NT2/D1 (cell line): ENCODE results near the gene EPHB2.

Experiments
- DNase-seq: peaks from one replicate; pipeline ENCODE4 v3.0.0-alpha.2; 2011; ENCODE audit warnings: low read depth, low spot score
- H3K27me3 ChIP-seq: 2 replicates; pipeline ENCODE4 v1.6.0; 2011; ENCODE audit warnings: mild to moderate bottlenecking; ENCODE audit not compliant: insufficient read length, insufficient read depth
- H3K36me3 ChIP-seq: 2 replicates; pipeline ENCODE4 v1.6.1; 2011; ENCODE audit warnings: mild to moderate bottlenecking, low read length, mixed read lengths; ENCODE audit not compliant: insufficient read depth, insufficient read length
- H3K4me1 ChIP-seq: 2 replicates; pipeline ENCODE4 v1.5.1; 2011; ENCODE audit not compliant: insufficient read depth, insufficient read length
- H3K4me3 ChIP-seq: 2 replicates; pipeline ENCODE4 v1.5.1; 2011; ENCODE audit warnings: low read depth; ENCODE audit not compliant: insufficient read length
- H3K9ac ChIP-seq: 2 replicates; pipeline ENCODE4 v1.6.0; 2011; ENCODE audit warnings: low read depth; ENCODE audit not compliant: insufficient read length
- H3K9me3 ChIP-seq: 2 replicates; pipeline ENCODE4 v1.5.1; 2011; ENCODE audit warnings: mild to moderate bottlenecking, low read length; ENCODE audit not compliant: insufficient read depth
- SUZ12 ChIP-seq: IDR thresholded peaks from 2 replicates; pipeline ENCODE4 v1.6.1; 2011; ENCODE audit not compliant: insufficient read length, insufficient read depth; ENCODE audit errors: extremely low read depth
- YY1 ChIP-seq: IDR thresholded peaks from 2 replicates; pipeline ENCODE4 v1.6.1; 2011; ENCODE audit not compliant: insufficient read length, insufficient read depth
- ZNF274 ChIP-seq: IDR thresholded peaks from 2 replicates; pipeline ENCODE4 v1.6.1; 2011; ENCODE audit warnings: mild to moderate bottlenecking, low read depth, low read length

Gene EPHB2

GRCh38 chr1:22681556-22682276 lies 28.9 kb upstream of the EPHB2 start:
- no peaks in the 10 kb centered on the region for H3K27me3 ChIP-seq
- no peaks in the 10 kb centered on the region for H3K9me3 ChIP-seq
- TF ChIP-seq ZNF274 (no peak), YY1 (no peak), SUZ12 (no peak)
- no peak for DNase-seq
- H3K36me3 ChIP-seq: no peaks in the 10 kb centered on the region
- no peak overlapping the region for H3K4me3 ChIP-seq
- H3K4me1 ChIP-seq: peaks cover 9% of the 10 kb centered on the region
- no peak overlapping the region for H3K9ac ChIP-seq

GRCh38 chr1:22683547-22683946 lies 27.1 kb upstream of the EPHB2 start:
- H3K4me1 ChIP-seq: peaks cover 9% of the 10 kb centered on the region
- no peaks in the 10 kb centered on the region for H3K9me3 ChIP-seq
- TF ChIP-seq YY1 (no peak), SUZ12 (no peak), ZNF274 (no peak)
- no peak overlapping the region for H3K9ac ChIP-seq
- DNase-seq: no peak
- H3K27me3 ChIP-seq: no peaks in the 10 kb centered on the region
- H3K4me3 ChIP-seq: no peak overlapping the region
- H3K36me3 ChIP-seq: no peaks in the 10 kb centered on the region

- Histone ChIP-seq H3K27me3 (no peaks in the 10 kb centered on the region), H3K4me1 (peaks cover 5% of the 10 kb centered on the region), H3K4me3 (no peak overlapping the region), H3K36me3 (no peaks in the 10 kb centered on the region), H3K9ac (no peak overlapping the region), H3K9me3 (no peaks in the 10 kb centered on the region)
- TF ChIP-seq ZNF274 (no peak), YY1 (no peak), SUZ12 (no peak)
- no peak for DNase-seq
Observed at GRCh38 chr1:22685591-22686059, 25.0 kb upstream of the EPHB2 start.

- Histone ChIP-seq H3K4me3 (no peak overlapping the region), H3K27me3 (no peaks in the 10 kb centered on the region), H3K9ac (no peak overlapping the region), H3K9me3 (no peaks in the 10 kb centered on the region), H3K36me3 (no peaks in the 10 kb centered on the region), H3K4me1 (peaks cover 7% of the 10 kb centered on the region)
- no peak for DNase-seq
- TF ChIP-seq SUZ12 (no peak), ZNF274 (no peak), YY1 (no peak)
Observed at GRCh38 chr1:22687191-22687590, 23.4 kb upstream of the EPHB2 start.

- Histone ChIP-seq H3K36me3 (no peaks in the 10 kb centered on the region), H3K4me3 (no peak overlapping the region), H3K4me1 (peaks cover 7% of the 10 kb centered on the region), H3K9me3 (no peaks in the 10 kb centered on the region), H3K27me3 (no peaks in the 10 kb centered on the region), H3K9ac (no peak overlapping the region)
- no peak for DNase-seq
- TF ChIP-seq YY1: no peak
- TF ChIP-seq ZNF274: no peak
- TF ChIP-seq SUZ12: no peak
Observed at GRCh38 chr1:22688466-22688865, 22.2 kb upstream of the EPHB2 start.

GRCh38 chr1:22689505-22689904 lies 21.1 kb upstream of the EPHB2 start:
- Histone ChIP-seq H3K4me3 (no peak overlapping the region), H3K9ac (no peak overlapping the region), H3K36me3 (no peaks in the 10 kb centered on the region), H3K9me3 (no peaks in the 10 kb centered on the region), H3K4me1 (peaks cover 7% of the 10 kb centered on the region), H3K27me3 (no peaks in the 10 kb centered on the region)
- TF ChIP-seq YY1: no peak
- TF ChIP-seq ZNF274: no peak
- no peak for TF ChIP-seq SUZ12
- no peak for DNase-seq

- H3K9ac ChIP-seq: no peak overlapping the region
- H3K27me3 ChIP-seq: no peaks in the 10 kb centered on the region
- H3K4me1 ChIP-seq: peaks cover 5% of the 10 kb centered on the region
- DNase-seq: no peak
- TF ChIP-seq ZNF274 (no peak), SUZ12 (no peak), YY1 (no peak)
- H3K36me3 ChIP-seq: no peaks in the 10 kb centered on the region
- no peak overlapping the region for H3K4me3 ChIP-seq
- H3K9me3 ChIP-seq: no peaks in the 10 kb centered on the region
Observed at GRCh38 chr1:22691031-22691753, 19.4 kb upstream of the EPHB2 start.
